GM19395 (cell line): Measurements from ENCODE around the gene EBF3.

Experiments used
- ATAC-seq: cut with Tn5 transposase; IDR thresholded peaks from one replicate; pipeline ENCODE4 v1.9.1; 2021; ENCODE audit warnings: mild to moderate bottlenecking, moderate library complexity; ENCODE audit not compliant: unreplicated experiment

The EBF3 gene

GRCh38 chr10:129963641-129964501 lies at the start of gene EBF3:
Gene EBF3, minus strand, starts transcription at chr10:129964274. Its CDS starts 506 bp downstream, at chr10:129963768.
- no peak for ATAC-seq

- ATAC-seq: no peak
These were observed 49.5 kb upstream of the EBF3 start for GRCh38 chr10:130013335-130014262.

GRCh38 chr10:130012129-130012528 lies 48.1 kb upstream of the EBF3 start:
- no peak for ATAC-seq

- ATAC-seq: no peak
These were observed 46.6 kb upstream of the EBF3 start for GRCh38 chr10:130010653-130011052.

- ATAC-seq: no peak
These were observed 45.2 kb upstream of the EBF3 start for GRCh38 chr10:130009228-130009627.

- ATAC-seq: no peak
These were observed 39.9 kb upstream of the EBF3 start for GRCh38 chr10:130003787-130004613.

- no peak for ATAC-seq
These were observed 39.1 kb upstream of the EBF3 start for GRCh38 chr10:130003166-130003565.

- ATAC-seq: no peak
These were observed 38.5 kb upstream of the EBF3 start for GRCh38 chr10:130002606-130003005.

GRCh38 chr10:130000918-130001317 lies 36.8 kb upstream of the EBF3 start:
- ATAC-seq: no peak

- ATAC-seq: no peak
These were observed 35.1 kb upstream of the EBF3 start for GRCh38 chr10:129999140-129999539.

- ATAC-seq: no peak
These were observed 29.5 kb upstream of the EBF3 start for GRCh38 chr10:129993621-129994020.

- no peak for ATAC-seq
These were observed 28.3 kb upstream of the EBF3 start for GRCh38 chr10:129992356-129992755.

- no peak for ATAC-seq
These were observed 18.8 kb upstream of the EBF3 start for GRCh38 chr10:129982825-129983224.

GRCh38 chr10:129978980-129979379 lies 14.9 kb upstream of the EBF3 start:
- no peak for ATAC-seq

- ATAC-seq: no peak
These were observed 14.2 kb upstream of the EBF3 start for GRCh38 chr10:129978322-129978721.

- no peak for ATAC-seq
These were observed 13.7 kb upstream of the EBF3 start for GRCh38 chr10:129977794-129978193.

GRCh38 chr10:129973674-129974059 lies 9.6 kb upstream of the EBF3 start:
- ATAC-seq: no peak

- ATAC-seq: no peak
These were observed 9.0 kb upstream of the EBF3 start for GRCh38 chr10:129972966-129973673.

- no peak for ATAC-seq
These were observed 8.3 kb upstream of the EBF3 start for GRCh38 chr10:129972145-129972965.
